HepG2 (cell line): Measurements from ENCODE around the gene MYRIP. TPM values are rescaled to one million over a fixed set of nuclear protein-coding genes. Genes with fewer than 3 reads are reported as not detected.

Experiments used
- ATAC-seq: fragments of 200-7000 bp; cut with Tn5 transposase; 3 replicates; pipeline ENCODE4 v1.9.1; 2020; ENCODE audit warnings: mild to moderate bottlenecking, moderate library complexity
- BruUV-seq: library from RNA; stranded (reverse); fragments of 400-500 nt; replicated peaks from 2 replicates; lab custom pipeline; 2021; lab: Mats Ljungman, UMichigan
- CTCF ChIA-PET: fragments of 300-600 bp; formaldehyde crosslinking; extraction: SDS; loops from one replicate; lab custom pipeline; 2021; ENCODE audit warnings: low total read pairs, inconsistent platforms, low intra/inter-chr PET ratio; lab: Yijun Ruan, JAX
- POLR2A ChIA-PET: fragments of 350-600 bp; sonication (Branson Sonifier 250); formaldehyde crosslinking; loops from one replicate; lab custom pipeline; 2020; ENCODE audit warnings: antibody characterized with exemption, inconsistent platforms; lab: Yijun Ruan, JAX
- DNase-seq: peaks from one replicate; pipeline ENCODE4 v3.0.0-alpha.2; 2015; ENCODE audit warnings: low spot score
- FAIRE-seq: peaks from 3 replicates; lab custom pipeline; 2011; peaks lifted over from hg19 to GRCh38; lab: Jason Lieb, UNC
- H2AFZ ChIP-seq: one replicate; pipeline ENCODE4 v1.6.1; 2011; ENCODE audit warnings: low read length, inconsistent platforms
- H3K27ac ChIP-seq: fragments of 300-600 bp; 3 replicates; pipeline ENCODE4 v1.8.0; 2011; ENCODE audit warnings: mixed run types, mild to moderate bottlenecking, mixed read lengths, low read length, inconsistent platforms; ENCODE audit not compliant: insufficient read depth; ENCODE audit errors: extremely low read length
- H3K27me3 ChIP-seq, 2 experiments: fragments of 200-600 bp in 1 of 2; 2 replicates in 1 of 2; 3 replicates in 1 of 2; pipeline versions ENCODE4 v1.6.0 to v1.8.0; 2011; ENCODE audit warnings: low read length in 2 of 2, mild to moderate bottlenecking in 2 of 2, moderate library complexity in 2 of 2, inconsistent platforms in 1 of 2; ENCODE audit not compliant: insufficient read depth in 2 of 2, control insufficient read depth in 1 of 2
- H3K36me3 ChIP-seq, 2 experiments: fragments of 200-600 bp in 1 of 2; replicated peaks in 1 of 2; 2 replicates in 1 of 2; 3 replicates in 1 of 2; pipeline versions ENCODE4 v1.5.1 to v1.8.0; 2011; ENCODE audit warnings: low read length in 2 of 2, inconsistent platforms in 1 of 2; ENCODE audit not compliant: insufficient read depth in 2 of 2, control insufficient read depth in 1 of 2
- H3K4me1 ChIP-seq: 2 replicates; pipeline ENCODE4 v1.5.1; 2012; ENCODE audit warnings: low read length, inconsistent platforms; ENCODE audit not compliant: insufficient read depth
- H3K4me2 ChIP-seq: 2 replicates; pipeline ENCODE4 v1.6.0; 2011; ENCODE audit warnings: low read depth, low read length, inconsistent platforms
- H3K4me3 ChIP-seq, 3 experiments: fragments of 200-600 bp in 1 of 3; sonication (generic), shearing (Covaris generic) in 1 of 3; replicated peaks in 1 of 3; 2 replicates each; pipeline ENCODE4 v1.5.1; 2011 to 2016; ENCODE audit warnings: low read length in 3 of 3, inconsistent platforms in 2 of 3, low read depth in 2 of 3, mild to moderate bottlenecking in 2 of 3, control low read depth in 1 of 3, mixed read lengths in 1 of 3; ENCODE audit not compliant: insufficient read depth in 1 of 3
- H3K79me2 ChIP-seq: one replicate; pipeline ENCODE4 v1.6.1; 2011; ENCODE audit warnings: low read length, inconsistent platforms; ENCODE audit not compliant: insufficient read depth
- H3K9ac ChIP-seq: 2 replicates; pipeline ENCODE4 v1.6.0; 2011; ENCODE audit warnings: mild to moderate bottlenecking, low read depth, low read length, inconsistent platforms; ENCODE audit not compliant: insufficient read depth
- H3K9me3 ChIP-seq: 2 replicates; pipeline ENCODE4 v1.5.1; 2012; ENCODE audit warnings: mild to moderate bottlenecking, low read length
- H4K20me1 ChIP-seq: 2 replicates; pipeline ENCODE4 v1.6.0; 2011; ENCODE audit warnings: inconsistent platforms, mild to moderate bottlenecking, low read length, moderate library complexity; ENCODE audit not compliant: insufficient read depth
- FOXK1 ChIP-seq: sonication (generic); formaldehyde crosslinking; IDR thresholded peaks from 2 replicates; pipeline ENCODE4 v1.4.0; 2020; ENCODE audit warnings: low read depth, missing genetic modification reagents, borderline replicate concordance
- GLI4 ChIP-seq: sonication (generic); formaldehyde crosslinking; IDR thresholded peaks from 2 replicates; pipeline ENCODE4 v1.5.1; 2020; ENCODE audit warnings: missing genetic modification reagents, mild to moderate bottlenecking, moderate library complexity, borderline replicate concordance
- POLR2G ChIP-seq: fragments of 200-400 bp; formaldehyde crosslinking; IDR thresholded peaks from 2 replicates; pipeline ENCODE4 v1.6.1; 2018; ENCODE audit warnings: mild to moderate bottlenecking, low read depth, low read length, moderate library complexity
- RNF2 ChIP-seq: fragments of 450-650 bp; conservative IDR thresholded peaks from 2 replicates; pipeline ENCODE4 v1.6.1; 2016; ENCODE audit warnings: low read depth
- SCMH1 ChIP-seq: sonication (generic); formaldehyde crosslinking; IDR thresholded peaks from 2 replicates; pipeline ENCODE4 v1.9.0; 2021; ENCODE audit warnings: missing genetic modification reagents, mild to moderate bottlenecking, borderline replicate concordance
- ZNF333 ChIP-seq: sonication (generic); formaldehyde crosslinking; IDR thresholded peaks from 2 replicates; pipeline ENCODE4 v1.4.0; 2020; ENCODE audit warnings: mild to moderate bottlenecking, missing genetic modification reagents, borderline replicate concordance
- ZNF33A ChIP-seq: sonication (generic); formaldehyde crosslinking; IDR thresholded peaks from 2 replicates; pipeline ENCODE4 v1.5.1; 2020; ENCODE audit warnings: missing genetic modification reagents, mild to moderate bottlenecking, moderate library complexity, borderline replicate concordance
- ZNF383 ChIP-seq: sonication (generic); formaldehyde crosslinking; IDR thresholded peaks from 2 replicates; pipeline ENCODE4 v1.4.0; 2020; ENCODE audit warnings: missing genetic modification reagents, mild to moderate bottlenecking, borderline replicate concordance
- ZNF607 ChIP-seq: sonication (generic); formaldehyde crosslinking; IDR thresholded peaks from 2 replicates; pipeline ENCODE4 v1.5.1; 2020; ENCODE audit warnings: missing genetic modification reagents, mild to moderate bottlenecking, borderline replicate concordance
- WGBS: methylation state at CpG from one replicate; pipeline ENCODE4 v1.1.6; 2017; ENCODE audit warnings: low lambda C conversion rate; 5-methylcytosine and 5-hydroxymethylcytosine counted together
- in situ Hi-C: cut with HindIII; loops from 2 replicates; pipeline ENCODE4 v1.10.0; 2017; ENCODE audit warnings: low pct_unique_long_range_greater_than_20kb; ENCODE audit not compliant: extremely low pct_ligation_motif_present
- intact Hi-C: fragments of 100-400 bp; cut with micrococcal nuclease; formaldehyde crosslinking; loops from one replicate; pipeline ENCODE4 v1.10.0; 2022; ENCODE audit not compliant: unreplicated experiment
- polyA plus RNA-seq, 8 experiments: library from polyadenylated mRNA; depleted of rRNA in 3 of 8; stranded (reverse) in 7 of 8; unstranded in 1 of 8; fragments of >200 nt; fragmentation: Illumina TruSeq in 4 of 8; extraction: Trizol in 4 of 8; gene quantifications; 2 replicates each; pipeline versions ENCODE4 v1.2.1 to v1.2.3, GENCODE V29; 2011 to 2016; ENCODE audit warnings: low read depth in 4 of 8, missing spikeins in 1 of 8, mixed read lengths in 1 of 8; ENCODE audit not compliant: insufficient read depth in 1 of 8
- total RNA-seq, 5 experiments: library from RNA; depleted of rRNA; stranded (reverse); fragments of >200 nt; fragmentation: Illumina TruSeq; extraction: Trizol; gene quantifications; 2 replicates each; pipeline ENCODE4 v1.2.3, GENCODE V29; 2016; ENCODE audit warnings: low read depth in 1 of 5

MYRIP gene
- total and polyA plus RNA-seq, 2 of the 13 experiments (the other 11 are each of a cell fraction or from before 2014, with no cell fraction given): 0.64 to 0.84 TPM

DNA sequence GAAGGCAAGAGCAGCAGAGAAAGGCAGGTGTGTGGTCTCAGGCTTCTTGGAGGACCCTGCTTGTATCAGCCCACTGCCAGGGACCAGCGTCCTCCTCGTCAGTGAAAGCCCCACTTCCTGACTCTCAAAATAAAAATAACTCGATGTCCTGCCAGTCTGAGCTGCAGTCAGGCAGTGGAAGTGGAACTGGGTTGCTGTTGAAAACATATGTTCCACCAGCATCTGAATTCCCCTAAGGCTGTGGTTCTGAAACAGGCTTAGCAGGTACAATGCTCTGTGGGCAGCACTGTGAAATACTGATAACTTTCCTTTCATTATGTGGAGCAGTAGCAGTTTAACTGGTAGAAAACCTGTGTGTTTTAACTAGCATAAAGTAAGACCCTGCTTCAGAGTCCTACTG is 378.5 kb downstream of the MYRIP start:
- no peak for TF ChIP-seq ZNF33A (CRISPR knock-in tag)
- no peak for TF ChIP-seq ZNF383
- no peak for TF ChIP-seq GLI4 (CRISPR knock-in tag)
- TF ChIP-seq FOXK1 (CRISPR knock-in tag): no peak
- no peak for TF ChIP-seq ZNF333
- no peak for TF ChIP-seq POLR2G
- no peak for TF ChIP-seq ZNF607
- TF ChIP-seq, all 625 proteins: peak for 0
- no peak for DNase-seq

DNA sequence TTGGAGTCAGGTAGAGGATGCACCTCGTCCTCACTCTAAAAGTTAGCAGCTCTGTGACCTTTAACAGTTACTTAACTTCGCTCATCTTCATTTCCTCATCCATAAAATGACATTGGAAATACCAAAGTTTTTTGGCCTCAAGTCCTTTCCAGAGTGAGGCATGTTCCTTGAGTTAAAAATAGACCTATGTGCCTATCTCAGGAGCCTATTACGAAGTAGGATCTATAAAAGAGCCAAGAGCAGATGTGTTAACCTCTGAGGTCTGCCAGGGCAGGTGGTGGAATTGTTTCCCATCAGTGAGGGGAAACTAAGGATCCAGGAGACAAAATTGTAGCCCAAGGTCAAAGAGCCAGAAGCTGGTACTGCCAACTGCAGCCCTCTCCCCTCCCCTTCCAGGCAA is 379.7 kb downstream of the MYRIP start:
- no peak overlapping the region for H3K9ac ChIP-seq
- TF ChIP-seq RNF2 (no peak), SCMH1 (CRISPR knock-in tag) (no peak)
- no peak overlapping the region for H2AFZ ChIP-seq
- in situ Hi-C loops: loop anchor here (25.0 kb wide), 1 partner anchor 477 kb away; no protein-coding TSS in a partner anchor
- no peaks in the 10 kb centered on the region for H3K79me2 ChIP-seq
- intact Hi-C loops: no loop called here
- ATAC-seq (no peak), DNase-seq (no peak), FAIRE-seq (no peak)
- CTCF ChIA-PET: no interaction called here
- no peak overlapping the region for H3K4me2 ChIP-seq
- no TSS peak for BruUV-seq
- no peaks in the 10 kb centered on the region for H3K9me3 ChIP-seq
- H3K27me3 ChIP-seq: no peaks in the 10 kb centered on the region
- no peaks in the 10 kb centered on the region for H3K4me1 ChIP-seq
- POLR2A ChIA-PET: no interaction called here
- no peaks in the 10 kb centered on the region for H4K20me1 ChIP-seq
- WGBS: 56% methylated on average over 3 of the region's 3 CpGs
- no peak overlapping the region for H3K27ac ChIP-seq
- H3K4me3 ChIP-seq: no peak overlapping the region
- H3K36me3 ChIP-seq: no peaks in the 10 kb centered on the region

More for the DNA sequence above, 378.5 kb downstream of the MYRIP start:
- Histone ChIP-seq H3K4me1 (no peaks in the 10 kb centered on the region), H3K9ac (no peak overlapping the region), H3K27me3 (no peaks in the 10 kb centered on the region), H3K4me3 (no peak overlapping the region), H3K9me3 (no peaks in the 10 kb centered on the region), H4K20me1 (no peaks in the 10 kb centered on the region), H3K36me3 (no peaks in the 10 kb centered on the region), H3K79me2 (no peaks in the 10 kb centered on the region), H2AFZ (no peak overlapping the region), H3K4me2 (no peak overlapping the region), H3K27ac (no peak overlapping the region)
- WGBS: 12% methylated on average over 3 of the region's 3 CpGs
- BruUV-seq: no TSS peak
- in situ Hi-C loops: loop anchor here (25.0 kb wide), 1 partner anchor 476 kb away; no protein-coding TSS in a partner anchor
- ChIA-PET CTCF (no interaction called here), POLR2A (no interaction called here)
- FAIRE-seq: no peak
- intact Hi-C loops: no loop called here
- ATAC-seq: no peak
